Measurements from ENCODE around the gene PPP1CA. TPM values are rescaled to one million over a fixed set of nuclear protein-coding genes. Genes with fewer than 3 reads are reported as not detected.
A peak's percentile ranks its signal among the peaks of the same experiment; 100 is the strongest.

The PPP1CA gene
- total and polyA plus RNA-seq, 3 experiments from 2014 or later, result 338 to 564 (median 357) TPM

GRCh38 chr11:67349036-67349435 lies 52.6 kb downstream of the PPP1CA start:
- Histone ChIP-seq H3K36me3 (ENCODE audit: insufficient read depth, low read length) (no peaks in the 10 kb centered on the region), H3K9me3 (ENCODE audit: low read length) (no peaks in the 10 kb centered on the region), H3K4me1 (ENCODE audit: insufficient read depth, low read length) (peaks cover 54% of the 10 kb centered on the region), H3K4me3 (ENCODE audit: low read length) (no peak overlapping the region), H3K27ac (ENCODE audit: low read depth, low read length) (no peak overlapping the region), H3K27me3 (ENCODE audit: insufficient read depth, low read length, poor library complexity, severe bottlenecking) (no peaks in the 10 kb centered on the region)
- no peak for DNase-seq
- no peak overlapping the region for H3K4me3 Mint-ChIP-seq
- ChIA-PET POLR2A (interaction anchor here (0.9 kb wide), 1 partner anchor 32 kb away, joined by 4 read pairs; no protein-coding TSS in a partner anchor), CTCF (interaction anchor here (1.0 to 19.6 kb wide), 2 partner anchors 11 to 32 kb away, joined by 3 to 860 read pairs; partner anchors contain the start of genes CLCF1 and RAD9A)
- H3K4me1 Mint-ChIP-seq, result peaks cover 31 to 70% (median 59%) of the 10 kb centered on the region in 3 donors
- H3K27ac Mint-ChIP-seq, result peak overlapping the region in 7 of 8 donors; percentile 1 to 86 (median 66)
- H3K36me3 Mint-ChIP-seq, result peaks cover 0 to 12% (median 2%) of the 10 kb centered on the region in 3 donors
- no peaks in the 10 kb centered on the region for H3K27me3 Mint-ChIP-seq
- H3K9me3 Mint-ChIP-seq, result no peaks in the 10 kb centered on the region

Other genes with a start within 250 kb of the PPP1CA start
- 100 to 1,000 TPM; 237 to 246 TPM for gene GRK2, start 135.4 kb downstream of the PPP1CA start, total RNA-seq
- gene GRK2, start 135.4 kb downstream of the PPP1CA start, polyA plus RNA-seq, result 69.9 TPM
- gene ANKRD13D, start 112.6 kb downstream of the PPP1CA start, total RNA-seq, result 10 to 100 TPM; 84.9 to 90.1 TPM
- 23.9 TPM for gene ANKRD13D, start 112.6 kb downstream of the PPP1CA start, polyA plus RNA-seq
- 10 to 100 TPM in 1 of 2 experiments, 1 to 10 TPM in 1; 8.4 to 10.6 TPM for gene SSH3, start 98.3 kb downstream of the PPP1CA start, total RNA-seq
- gene SSH3, start 98.3 kb downstream of the PPP1CA start, polyA plus RNA-seq, result 3.5 TPM
- 10 to 100 TPM; 32.3 to 37.8 TPM for gene POLD4, start 48.3 kb downstream of the PPP1CA start, total RNA-seq
- gene POLD4, start 48.3 kb downstream of the PPP1CA start, polyA plus RNA-seq, result 91.2 TPM
- gene CLCF1, start 28.3 kb downstream of the PPP1CA start, total RNA-seq, result 1 to 10 TPM; 3.5 to 4.2 TPM
- 4.6 TPM for gene CLCF1, start 28.3 kb downstream of the PPP1CA start, polyA plus RNA-seq
- 10 to 100 TPM; 36.8 to 38.8 TPM for gene RAD9A, start 9.9 kb downstream of the PPP1CA start, total RNA-seq
- gene RAD9A, start 9.9 kb downstream of the PPP1CA start, polyA plus RNA-seq, result 9.4 TPM
- 100 to 1,000 TPM; 102 to 105 TPM for gene TBC1D10C, start 2.2 kb upstream of the PPP1CA start, total RNA-seq
- 331 TPM for gene TBC1D10C, start 2.2 kb upstream of the PPP1CA start, polyA plus RNA-seq
- gene CARNS1, start 13.8 kb upstream of the PPP1CA start, total RNA-seq, result 1 to 10 TPM; 2.0 to 2.7 TPM
- 1.8 TPM for gene CARNS1, start 13.8 kb upstream of the PPP1CA start, polyA plus RNA-seq
- 10 to 100 TPM; 86.0 to 88.4 TPM for gene RPS6KB2, start 26.6 kb upstream of the PPP1CA start, total RNA-seq
- 54.0 TPM for gene RPS6KB2, start 26.6 kb upstream of the PPP1CA start, polyA plus RNA-seq
- 100 to 1,000 TPM; 145 to 163 TPM for gene PTPRCAP, start 35.8 kb upstream of the PPP1CA start, total RNA-seq
- 1,075 TPM for gene PTPRCAP, start 35.8 kb upstream of the PPP1CA start, polyA plus RNA-seq
- 10 to 100 TPM; 90.3 to 92.8 TPM for gene CORO1B, start 41.6 kb upstream of the PPP1CA start, total RNA-seq
- 12.2 TPM for gene CORO1B, start 41.6 kb upstream of the PPP1CA start, polyA plus RNA-seq
- not detected for gene GPR152, start 50.9 kb upstream of the PPP1CA start, total RNA-seq
- gene GPR152, start 50.9 kb upstream of the PPP1CA start, polyA plus RNA-seq, result 0.87 TPM
- gene CABP4, start 53.5 kb upstream of the PPP1CA start, total RNA-seq, result under 1 TPM; 0.28 to 0.33 TPM
- 0.36 TPM for gene CABP4, start 53.5 kb upstream of the PPP1CA start, polyA plus RNA-seq
- 10 to 100 TPM; 49.6 to 57.9 TPM for gene TMEM134, start 67.4 kb upstream of the PPP1CA start, total RNA-seq
- gene TMEM134, start 67.4 kb upstream of the PPP1CA start, polyA plus RNA-seq, result 152 TPM
- gene AIP, start 81.2 kb upstream of the PPP1CA start, total RNA-seq, result 100 to 1,000 TPM; 160 to 171 TPM
- 210 TPM for gene AIP, start 81.2 kb upstream of the PPP1CA start, polyA plus RNA-seq
- gene PITPNM1, start 103.5 kb upstream of the PPP1CA start, total RNA-seq, result 100 to 1,000 TPM in 1 of 2 experiments, 10 to 100 TPM in 1; 94.0 to 109 TPM
- gene PITPNM1, start 103.5 kb upstream of the PPP1CA start, polyA plus RNA-seq, result 49.6 TPM
- 10 to 100 TPM; 60.7 to 68.9 TPM for gene CDK2AP2, start 106.3 kb upstream of the PPP1CA start, total RNA-seq
- 173 TPM for gene CDK2AP2, start 106.3 kb upstream of the PPP1CA start, polyA plus RNA-seq
- not detected for gene CABP2, start 121.6 kb upstream of the PPP1CA start, total RNA-seq
- not detected for gene CABP2, start 121.6 kb upstream of the PPP1CA start, polyA plus RNA-seq
- 100 to 1,000 TPM; 462 to 474 TPM for gene GSTP1, start 182.0 kb upstream of the PPP1CA start, total RNA-seq
- 333 TPM for gene GSTP1, start 182.0 kb upstream of the PPP1CA start, polyA plus RNA-seq
- 100 to 1,000 TPM; 321 to 326 TPM for gene NDUFV1, start 205.1 kb upstream of the PPP1CA start, total RNA-seq
- 140 TPM for gene NDUFV1, start 205.1 kb upstream of the PPP1CA start, polyA plus RNA-seq
- gene NUDT8, start 228.1 kb upstream of the PPP1CA start, total RNA-seq, result 10 to 100 TPM; 26.2 to 27.9 TPM
- 3.5 TPM for gene NUDT8, start 228.1 kb upstream of the PPP1CA start, polyA plus RNA-seq
- not detected for gene TBX10, start 237.9 kb upstream of the PPP1CA start, total RNA-seq
- gene TBX10, start 237.9 kb upstream of the PPP1CA start, polyA plus RNA-seq, result not detected
- gene ACY3, start 248.9 kb upstream of the PPP1CA start, total RNA-seq, result under 1 TPM; 0.49 to 0.55 TPM
- 0.38 TPM for gene ACY3, start 248.9 kb upstream of the PPP1CA start, polyA plus RNA-seq

Data from CD8-positive, alpha-beta memory T cell (primary cell).